A673 (cell line): Measurements from ENCODE around the gene LRRTM3. TPM values are rescaled to one million over a fixed set of nuclear protein-coding genes. Genes with fewer than 3 reads are reported as not detected.

Experiments used
- BruUV-seq: library from RNA; stranded (reverse); fragments of 400-500 nt; replicated peaks from 2 replicates; lab custom pipeline; 2021; lab: Mats Ljungman, UMichigan
- CTCF ChIA-PET: fragments of 300-600 bp; sonication (Branson Sonifier 250); formaldehyde crosslinking; loops from one replicate; lab custom pipeline; 2022; ENCODE audit warnings: antibody characterized with exemption; lab: Charles Lee
- POLR2A ChIA-PET: fragments of 300-600 bp; sonication (Branson Sonifier 250); formaldehyde crosslinking; loops from one replicate; lab custom pipeline; 2022; ENCODE audit warnings: antibody characterized with exemption; ENCODE audit not compliant: low non-redundant PET; lab: Charles Lee
- DNase-seq: peaks from one replicate; pipeline ENCODE4 v3.0.0-alpha.2; 2015; ENCODE audit warnings: low spot score
- H3K27ac ChIP-seq: fragments of 200-600 bp; sonication (generic); 2 replicates; pipeline ENCODE4 v1.5.1; 2016; ENCODE audit warnings: mixed run types, low read depth, mild to moderate bottlenecking, mixed read lengths, antibody characterized with exemption, low read length; ENCODE audit not compliant: poor library complexity, severe bottlenecking
- H3K27me3 ChIP-seq: fragments of 200-600 bp; sonication (generic); replicated peaks from 2 replicates; pipeline ENCODE4 v1.6.1; 2017; ENCODE audit warnings: mixed run types, low read depth, mild to moderate bottlenecking, mixed read lengths, antibody characterized with exemption, low read length; ENCODE audit not compliant: insufficient read depth, poor library complexity
- H3K36me3 ChIP-seq: fragments of 200-600 bp; sonication (generic); 2 replicates; pipeline ENCODE4 v1.6.1; 2016; ENCODE audit warnings: mixed run types, mild to moderate bottlenecking, mixed read lengths, antibody characterized with exemption, low read length; ENCODE audit not compliant: insufficient read depth, poor library complexity, severe bottlenecking
- H3K4me1 ChIP-seq: fragments of 200-600 bp; sonication (generic); 2 replicates; pipeline ENCODE4 v1.6.1; 2017; ENCODE audit warnings: mixed run types, mild to moderate bottlenecking, mixed read lengths, antibody characterized with exemption, low read length; ENCODE audit not compliant: insufficient read depth, poor library complexity, severe bottlenecking
- H3K4me3 ChIP-seq: fragments of 200-600 bp; sonication (generic); 2 replicates; pipeline ENCODE4 v1.5.1; 2016; ENCODE audit warnings: low read depth, mixed run types, mild to moderate bottlenecking, mixed read lengths, low read length; ENCODE audit not compliant: poor library complexity, severe bottlenecking
- H3K9me3 ChIP-seq: fragments of 200-600 bp; sonication (generic); 2 replicates; pipeline ENCODE4 v1.6.1; 2016; ENCODE audit warnings: mixed run types, low read depth, mild to moderate bottlenecking, mixed read lengths, antibody characterized with exemption, low read length; ENCODE audit not compliant: poor library complexity, severe bottlenecking
- CTCF ChIP-seq: fragments of 300-800, 200-600 bp; sonication (generic); conservative IDR thresholded peaks from 2 replicates; pipeline ENCODE4 v1.5.1; 2017; ENCODE audit warnings: low read depth, mild to moderate bottlenecking, antibody characterized with exemption, low read length, moderate library complexity, mixed read lengths
- EZH2 ChIP-seq: fragments of 200-600 bp; sonication (generic); IDR thresholded peaks from 2 replicates; pipeline ENCODE4 v1.6.1; 2017; ENCODE audit warnings: borderline replicate concordance, low read depth, mild to moderate bottlenecking, mixed read lengths, antibody characterized with exemption, low read length; ENCODE audit not compliant: poor library complexity, severe bottlenecking
- intact Hi-C: fragments of 100-400 bp; cut with micrococcal nuclease; formaldehyde crosslinking; loops from one replicate; pipeline ENCODE4 v1.10.0; 2022; ENCODE audit not compliant: unreplicated experiment
- total RNA-seq: library from RNA; stranded (reverse); gene quantifications from 2 replicates; pipeline ENCODE4 v1.2.3, GENCODE V29; 2021

The LRRTM3 gene
- total RNA-seq, 1 experiment from 2014 or later: not detected

DNA sequence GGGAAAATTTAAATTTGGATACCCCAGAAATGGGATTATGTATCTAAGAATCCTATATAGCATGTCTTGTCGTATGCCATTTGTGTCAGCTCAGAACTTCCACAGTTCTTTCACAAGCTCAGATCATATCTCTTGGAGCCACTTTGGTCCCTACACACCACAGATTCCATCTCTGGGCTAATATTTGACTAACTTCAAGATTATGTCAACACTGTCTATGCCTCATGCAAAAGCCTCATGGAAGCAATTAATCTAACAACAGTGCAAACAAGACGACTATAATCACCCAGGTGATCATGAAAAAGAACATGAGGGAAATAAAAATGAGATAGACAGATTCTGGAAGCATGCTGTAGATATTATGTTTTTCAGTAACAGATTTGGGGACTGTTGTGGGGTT is 189.1 kb downstream of the LRRTM3 start:
- H3K4me3 ChIP-seq: no peak overlapping the region
- TF ChIP-seq CTCF (no peak), EZH2 (no peak)
- DNase-seq: no peak
- H3K36me3 ChIP-seq: no peaks in the 10 kb centered on the region
- BruUV-seq: no TSS peak
- H3K27me3 ChIP-seq: no peaks in the 10 kb centered on the region
- ChIA-PET CTCF (no interaction called here), POLR2A (no interaction called here)
- H3K9me3 ChIP-seq: no peaks in the 10 kb centered on the region
- no peaks in the 10 kb centered on the region for H3K4me1 ChIP-seq
- intact Hi-C loops: no loop called here
- no peak overlapping the region for H3K27ac ChIP-seq

DNA sequence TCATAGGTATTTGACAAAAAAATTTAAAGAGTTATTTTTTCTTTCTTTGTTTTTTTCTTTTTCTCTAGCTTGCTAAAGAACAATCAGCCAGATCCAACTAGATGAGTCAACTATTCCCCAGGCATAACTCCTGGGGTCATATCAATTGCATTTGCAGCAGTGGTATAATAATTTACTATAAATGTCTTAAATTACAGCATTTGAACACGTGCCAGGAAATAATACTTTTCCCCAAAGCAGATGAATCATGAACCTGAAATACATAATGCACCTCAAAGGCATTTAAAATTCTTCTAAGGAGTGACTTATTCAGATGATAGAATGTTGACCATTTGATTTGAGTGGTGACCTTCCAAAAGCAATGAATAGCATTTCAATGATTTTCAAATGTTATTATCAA is 190.1 kb downstream of the LRRTM3 start:
- Histone ChIP-seq H3K27ac (no peak overlapping the region), H3K36me3 (no peaks in the 10 kb centered on the region), H3K9me3 (no peaks in the 10 kb centered on the region), H3K4me1 (no peaks in the 10 kb centered on the region), H3K27me3 (no peaks in the 10 kb centered on the region), H3K4me3 (no peak overlapping the region)
- intact Hi-C loops: no loop called here
- POLR2A ChIA-PET: no interaction called here
- CTCF ChIA-PET: no interaction called here
- DNase-seq: no peak
- TF ChIP-seq EZH2 (no peak), CTCF (no peak)
- no TSS peak for BruUV-seq

DNA sequence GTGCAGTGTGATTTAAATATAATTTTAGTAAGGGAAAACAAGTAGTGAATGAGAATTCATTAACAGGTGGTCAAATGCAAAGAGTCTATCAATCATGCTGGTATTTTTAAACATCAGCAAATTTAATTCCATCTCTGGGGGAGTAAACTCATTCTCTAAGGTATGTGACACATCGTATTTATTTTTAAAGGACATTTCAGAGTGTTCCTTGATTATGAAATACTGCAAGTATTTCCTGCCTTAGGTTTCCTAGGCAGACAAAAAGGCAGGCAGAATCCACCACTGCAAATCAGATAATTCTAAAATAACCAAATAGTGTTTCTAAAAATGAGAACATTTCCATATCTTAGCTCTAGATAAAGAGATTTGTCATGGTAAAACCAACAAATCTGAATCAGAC is 193.8 kb downstream of the LRRTM3 start:
- no peaks in the 10 kb centered on the region for H3K4me1 ChIP-seq
- intact Hi-C loops: no loop called here
- no peak for DNase-seq
- ChIA-PET POLR2A (no interaction called here), CTCF (no interaction called here)
- H3K9me3 ChIP-seq: no peaks in the 10 kb centered on the region
- no TSS peak for BruUV-seq
- H3K4me3 ChIP-seq: no peak overlapping the region
- no peaks in the 10 kb centered on the region for H3K27me3 ChIP-seq
- H3K36me3 ChIP-seq: no peaks in the 10 kb centered on the region
- no peak overlapping the region for H3K27ac ChIP-seq
- no peak for TF ChIP-seq EZH2
- TF ChIP-seq CTCF: no peak
